HEK293 (cell line): ENCODE data around the gene RRBP1.
A peak's percentile ranks its signal among the peaks of the same experiment; 100 is the strongest.

Experiments used
- CTCF ChIA-PET: fragments of 350-600 bp; formaldehyde crosslinking; extraction: SDS; loops from one replicate; lab custom pipeline; 2021; ENCODE audit warnings: antibody characterized with exemption; lab: Yijun Ruan, JAX
- POLR2A ChIA-PET: fragments of 300-600 bp; formaldehyde crosslinking; extraction: SDS; loops from one replicate; lab custom pipeline; 2020; ENCODE audit warnings: antibody characterized with exemption, inconsistent platforms; lab: Yijun Ruan, JAX
- H3K27ac ChIP-seq: fragments of 200-500 bp; sonication (Bioruptor generic); 2 replicates; pipeline ENCODE4 v1.5.1; 2014; ENCODE audit warnings: low read depth, low read length, control low read depth, inconsistent platforms; ENCODE audit errors: extremely low read depth
- H3K36me3 ChIP-seq, 2 experiments: fragments of 200-500 bp in 1 of 2; sonication (Bioruptor generic) in 1 of 2; 1 replicate in 1 of 2; 2 replicates in 1 of 2; pipeline ENCODE4 v1.5.1; 2014 to 2017; ENCODE audit warnings: inconsistent platforms in 2 of 2, low read length in 2 of 2; ENCODE audit not compliant: control insufficient read depth in 2 of 2, insufficient read depth in 1 of 2
- H3K4me1 ChIP-seq: fragments of 200-500 bp; sonication (Bioruptor generic); 2 replicates; pipeline ENCODE4 v1.5.1; 2014; ENCODE audit warnings: mild to moderate bottlenecking, low read length, inconsistent platforms; ENCODE audit not compliant: control insufficient read depth, insufficient read depth
- H3K4me3 ChIP-seq: 2 replicates; pipeline ENCODE4 v1.5.1; 2011; ENCODE audit warnings: low read depth, mild to moderate bottlenecking, control low read depth, low read length, moderate library complexity
- H3K9me3 ChIP-seq: fragments of 200-500 bp; sonication (Bioruptor generic); 2 replicates; pipeline ENCODE4 v1.5.1; 2014; ENCODE audit warnings: low read depth, low read length, inconsistent platforms; ENCODE audit not compliant: control insufficient read depth, insufficient read depth
- FEZF1 ChIP-seq: fragments of 450-650 bp; formaldehyde crosslinking; IDR thresholded peaks from 2 replicates; pipeline ENCODE4 v1.5.1; 2016; ENCODE audit warnings: missing biosample characterization, missing genetic modification characterization
- GLIS1 ChIP-seq: fragments of 450-650 bp; formaldehyde crosslinking; IDR thresholded peaks from 2 replicates; pipeline ENCODE4 v1.5.1; 2016; ENCODE audit warnings: missing biosample characterization, missing genetic modification characterization
- GLIS2 ChIP-seq: fragments of 450-650 bp; formaldehyde crosslinking; IDR thresholded peaks from 2 replicates; pipeline ENCODE4 v1.5.1; 2016; ENCODE audit warnings: missing biosample characterization, missing genetic modification characterization
- KLF1 ChIP-seq: fragments of 450-650 bp; formaldehyde crosslinking; IDR thresholded peaks from 2 replicates; pipeline ENCODE4 v1.5.1; 2016; ENCODE audit warnings: missing biosample characterization, missing genetic modification characterization
- PRDM1 ChIP-seq: fragments of 450-650 bp; formaldehyde crosslinking; IDR thresholded peaks from 2 replicates; pipeline ENCODE4; 2016; ENCODE audit warnings: missing biosample characterization, missing genetic modification characterization
- PRDM10 ChIP-seq: fragments of 450-650 bp; formaldehyde crosslinking; IDR thresholded peaks from 2 replicates; pipeline ENCODE4 v1.5.1; 2016; ENCODE audit warnings: missing biosample characterization, missing genetic modification characterization
- SP2 ChIP-seq: fragments of 450-650 bp; formaldehyde crosslinking; IDR thresholded peaks from 2 replicates; pipeline ENCODE4 v1.5.1; 2016; ENCODE audit warnings: missing biosample characterization, missing genetic modification characterization
- ZIC2 ChIP-seq: fragments of 450-650 bp; formaldehyde crosslinking; IDR thresholded peaks from 2 replicates; pipeline ENCODE4 v1.5.1; 2016; ENCODE audit warnings: missing biosample characterization, missing genetic modification characterization
- ZNF148 ChIP-seq: fragments of 450-650 bp; formaldehyde crosslinking; IDR thresholded peaks from 2 replicates; pipeline ENCODE4 v1.5.0; 2017; ENCODE audit warnings: missing biosample characterization, missing genetic modification characterization, borderline replicate concordance
- ZNF2 ChIP-seq: fragments of 450-650 bp; formaldehyde crosslinking; IDR thresholded peaks from 2 replicates; pipeline ENCODE4 v1.5.1; 2016; ENCODE audit warnings: missing biosample characterization, missing genetic modification characterization
- ZNF223 ChIP-seq: fragments of 450-650 bp; formaldehyde crosslinking; IDR thresholded peaks from 2 replicates; pipeline ENCODE4 v1.5.1; 2016; ENCODE audit warnings: missing biosample characterization, missing genetic modification characterization
- ZNF341 ChIP-seq: fragments of 450-650 bp; formaldehyde crosslinking; IDR thresholded peaks from 2 replicates; pipeline ENCODE4; 2016; ENCODE audit warnings: low read depth, missing biosample characterization, missing genetic modification characterization
- ZNF394 ChIP-seq: fragments of 450-650 bp; formaldehyde crosslinking; IDR thresholded peaks from 2 replicates; pipeline ENCODE4 v1.5.1; 2016; ENCODE audit warnings: missing biosample characterization, missing genetic modification characterization, mild to moderate bottlenecking, moderate library complexity, borderline replicate concordance
- ZNF571 ChIP-seq: fragments of 450-650 bp; formaldehyde crosslinking; IDR thresholded peaks from 2 replicates; pipeline ENCODE4 v1.5.0; 2017; ENCODE audit warnings: missing biosample characterization, missing genetic modification characterization
- ZNF600 ChIP-seq: fragments of 450-650 bp; formaldehyde crosslinking; IDR thresholded peaks from 2 replicates; pipeline ENCODE4 v1.5.1; 2016; ENCODE audit warnings: missing biosample characterization, missing genetic modification characterization
- ZNF701 ChIP-seq: fragments of 450-650 bp; formaldehyde crosslinking; IDR thresholded peaks from 2 replicates; pipeline ENCODE4 v1.5.1; 2016; ENCODE audit warnings: missing biosample characterization, missing genetic modification characterization

The RRBP1 gene

DNA sequence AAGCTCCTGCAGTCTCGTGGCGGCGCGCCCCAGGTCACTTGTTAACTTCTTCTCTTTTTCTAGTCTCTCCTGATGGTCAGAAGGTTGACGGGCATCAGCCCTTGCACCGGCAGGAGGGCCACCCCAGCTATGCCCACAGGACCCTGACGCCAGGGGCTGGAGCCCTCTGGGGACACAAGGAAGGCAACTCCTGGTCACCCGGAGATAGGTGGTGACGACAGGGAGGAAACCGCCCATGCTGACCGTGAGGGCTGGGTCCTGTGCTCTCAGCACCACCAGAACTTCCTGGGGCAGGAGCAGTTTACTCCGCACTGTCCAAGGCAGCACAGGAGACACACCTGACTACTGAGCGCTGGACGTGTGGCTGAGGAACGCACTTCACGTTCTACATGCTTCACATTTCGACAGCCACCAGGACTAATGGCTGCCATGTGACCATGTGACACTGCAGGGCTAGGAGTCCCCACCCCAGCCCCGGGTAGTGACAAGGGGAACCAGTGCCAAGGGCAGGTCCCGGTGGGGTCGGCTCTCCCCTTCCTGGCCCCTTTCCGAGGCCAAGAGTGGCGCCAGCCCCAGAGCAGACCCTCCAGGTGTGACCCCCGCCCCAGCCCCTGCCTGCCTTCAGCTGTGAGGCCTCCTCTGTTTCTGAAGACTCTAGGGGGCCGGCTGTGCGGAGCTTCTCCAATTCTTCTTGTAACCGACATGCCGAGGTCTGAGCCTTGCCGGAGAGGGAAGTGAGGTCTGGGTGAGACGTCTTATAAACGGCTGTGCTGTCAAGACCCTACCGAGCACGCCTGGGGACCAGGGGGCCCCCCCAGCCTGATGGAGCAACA, 67.0 kb downstream of the RRBP1 start:
- CTCF ChIA-PET: interaction anchor here (0.6 to 1.5 kb wide), 5 partner anchors 45 to 110 kb away, joined by 3 to 5 read pairs (median 4); partner anchors contain the start of gene DSTN
- Histone ChIP-seq H3K27ac (no peak overlapping the region), H3K4me1 (no peaks in the 10 kb centered on the region), H3K9me3 (no peaks in the 10 kb centered on the region)
- TF ChIP-seq ZNF701 (tag by site-specific recombination) (no peak), PRDM1 (no peak), ZNF341 (tag by site-specific recombination) (0 out of 2 replicates have a peak, but pooled peaks have one; percentile 1)
- TF ChIP-seq, all 188 proteins: peak for 1
- POLR2A ChIA-PET: interaction anchor here (0.6 kb wide), 1 partner anchor 380 kb away, joined by 5 read pairs; no protein-coding TSS in a partner anchor
- peaks cover 0 to 55% of the 10 kb centered on the region in 2 experiments; a peak in 1 of 3 replicates for H3K36me3 ChIP-seq
- no peak overlapping the region for H3K4me3 ChIP-seq

DNA sequence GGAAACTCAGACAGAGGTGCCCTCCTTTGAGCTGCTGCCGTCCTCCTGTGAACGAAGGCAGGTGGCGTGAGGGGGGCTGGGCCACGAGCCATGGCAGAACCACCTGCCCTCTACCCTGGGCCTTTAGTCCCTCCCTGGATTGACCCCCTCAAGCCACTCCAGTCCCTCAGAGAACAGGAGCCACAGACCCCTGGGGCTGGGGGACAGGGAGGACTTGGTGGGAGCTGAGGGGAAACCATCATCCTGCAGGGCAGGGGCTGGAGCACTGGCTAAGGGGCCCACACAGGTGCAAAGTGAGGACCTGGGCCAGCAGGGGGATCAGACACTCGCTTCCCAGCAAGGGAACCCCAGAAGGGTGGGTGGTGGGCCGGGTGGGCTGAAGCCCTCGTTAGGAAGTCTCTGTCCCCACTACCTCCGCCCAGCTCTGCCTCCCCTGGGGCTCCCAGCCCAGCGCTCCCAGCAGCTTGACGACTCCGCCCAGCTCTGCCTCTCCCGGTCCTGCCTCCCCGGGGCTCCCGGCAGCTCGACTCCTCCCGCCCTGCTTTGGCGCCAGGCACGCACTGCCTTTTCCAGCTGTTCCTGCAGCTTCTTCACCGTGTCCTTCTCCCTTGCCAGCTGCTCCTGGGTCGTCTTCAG, 67.7 kb downstream of the RRBP1 start:
- POLR2A ChIA-PET: interaction anchor here (0.6 to 1.0 kb wide), 2 partner anchors 37 to 44 kb away, joined by 4 to 7 read pairs; partner anchors contain the start of gene DSTN
- Histone ChIP-seq H3K4me3 (no peak overlapping the region), H3K4me1 (no peaks in the 10 kb centered on the region), H3K36me3 (peaks cover 0 to 48% of the 10 kb centered on the region in 2 experiments; a peak in 1 of 3 replicates), H3K9me3 (no peaks in the 10 kb centered on the region), H3K27ac (no peak overlapping the region)
- CTCF ChIA-PET: interaction anchor here (0.6 to 2.0 kb wide), 4 partner anchors 44 to 164 kb away, joined by 3 to 9 read pairs (median 4); partner anchors contain the start of gene DSTN
- no peak for TF ChIP-seq ZNF571 (tag by site-specific recombination)
- peak; percentile 61 for TF ChIP-seq PRDM10
- TF ChIP-seq ZNF341 (tag by site-specific recombination): peak; percentile 64
- no peak for TF ChIP-seq ZNF148 (tag by site-specific recombination)
- 0 out of 2 replicates have a peak, but pooled peaks have one; percentile 13 for TF ChIP-seq ZNF600
- no peak for TF ChIP-seq ZNF2 (tag by site-specific recombination)
- TF ChIP-seq SP2 (tag by site-specific recombination): peak; percentile 10; the same call in 1 of the 2 replicates
- TF ChIP-seq ZNF223: no peak
- peak; percentile 67 for TF ChIP-seq FEZF1 (tag by site-specific recombination)
- peak; percentile 86; the same call in 1 of the 2 replicates for TF ChIP-seq ZNF394
- TF ChIP-seq KLF1 (tag by site-specific recombination): peak; percentile 63
- peak; percentile 68; the same call in 1 of the 2 replicates for TF ChIP-seq GLIS1 (tag by site-specific recombination)
- peak; percentile 58 for TF ChIP-seq GLIS2 (tag by site-specific recombination)
- TF ChIP-seq ZIC2 (tag by site-specific recombination): peak; percentile 38; the same call in 1 of the 2 replicates
